HEK293T (cell line): ENCODE results near the gene TIFAB.
A peak's percentile ranks its signal among the peaks of the same experiment; 100 is the strongest.

Experiments
- CTCF ChIA-PET: fragments of 350-600 bp; formaldehyde crosslinking; extraction: SDS; loops from one replicate; lab custom pipeline; 2021; ENCODE audit warnings: antibody characterized with exemption, inconsistent platforms; lab: Yijun Ruan, JAX
- POLR2A ChIA-PET: fragments of 350-600 bp; formaldehyde crosslinking; extraction: SDS; loops from one replicate; lab custom pipeline; 2020; ENCODE audit warnings: antibody characterized with exemption, inconsistent platforms; lab: Yijun Ruan, JAX
- DNase-seq: peaks from one replicate; pipeline ENCODE4 v3.0.0; 2012; ENCODE audit warnings: mixed read lengths; ENCODE audit errors: extremely low spot score
- ARNT ChIP-seq: fragments of 450-650 bp; IDR thresholded peaks from 2 replicates; pipeline ENCODE4 v1.6.1; 2017; ENCODE audit warnings: mild to moderate bottlenecking
- BHLHE40 ChIP-seq: fragments of 450-650 bp; IDR thresholded peaks from 2 replicates; pipeline ENCODE4 v1.6.1; 2016; ENCODE audit warnings: mild to moderate bottlenecking, moderate library complexity, borderline replicate concordance
- CTBP1 ChIP-seq: fragments of 450-650 bp; IDR thresholded peaks from 2 replicates; pipeline ENCODE4 v1.6.1; 2016; ENCODE audit warnings: borderline replicate concordance
- ELF4 ChIP-seq: fragments of 450-650 bp; IDR thresholded peaks from 2 replicates; pipeline ENCODE4 v1.6.1; 2017; ENCODE audit warnings: antibody characterized with exemption
- FOXA1 ChIP-seq: fragments of 450-650 bp; IDR thresholded peaks from 2 replicates; pipeline ENCODE4 v1.6.1; 2016; ENCODE audit warnings: mild to moderate bottlenecking
- FOXK2 ChIP-seq: fragments of 450-650 bp; IDR thresholded peaks from 2 replicates; pipeline ENCODE4 v1.6.1; 2016; ENCODE audit warnings: mild to moderate bottlenecking
- FOXM1 ChIP-seq: fragments of 450-650 bp; IDR thresholded peaks from 2 replicates; pipeline ENCODE4 v1.6.1; 2017; ENCODE audit warnings: mild to moderate bottlenecking, borderline replicate concordance
- HDGF ChIP-seq: fragments of 450-650 bp; IDR thresholded peaks from 2 replicates; pipeline ENCODE4 v1.6.1; 2017; ENCODE audit warnings: antibody characterized with exemption, borderline replicate concordance
- L3MBTL2 ChIP-seq: fragments of 450-650 bp; conservative IDR thresholded peaks from 2 replicates; pipeline ENCODE4 v1.6.1; 2016; ENCODE audit warnings: mild to moderate bottlenecking
- LEF1 ChIP-seq: fragments of 450-650 bp; IDR thresholded peaks from 2 replicates; pipeline ENCODE4 v1.6.1; 2017; ENCODE audit warnings: mild to moderate bottlenecking, borderline replicate concordance
- NFRKB ChIP-seq: fragments of 450-650 bp; IDR thresholded peaks from 2 replicates; pipeline ENCODE4 v1.6.1; 2016; ENCODE audit warnings: mild to moderate bottlenecking, moderate library complexity
- PKNOX1 ChIP-seq: fragments of 450-650 bp; IDR thresholded peaks from 2 replicates; pipeline ENCODE4 v1.6.1; 2016
- SP1 ChIP-seq: fragments of 450-650 bp; IDR thresholded peaks from 2 replicates; pipeline ENCODE4 v1.6.1; 2017
- SUZ12 ChIP-seq: fragments of 450-650 bp; IDR thresholded peaks from 2 replicates; pipeline ENCODE4 v1.6.1; 2016; ENCODE audit warnings: mild to moderate bottlenecking
- TARDBP ChIP-seq: fragments of 450-650 bp; IDR thresholded peaks from 2 replicates; pipeline ENCODE4 v1.6.1; 2016
- ZNF384 ChIP-seq: fragments of 450-650 bp; IDR thresholded peaks from 2 replicates; pipeline ENCODE4 v1.6.1; 2016

Gene TIFAB

GRCh38 chr5:135458356-135458755 is 6.2 kb upstream of the TIFAB start:
- ChIA-PET CTCF (interaction anchor here (0.6 to 12.0 kb wide), 15 partner anchors 8 to 374 kb away, joined by 3 to 450 read pairs (median 6); no protein-coding TSS in a partner anchor), POLR2A (interaction anchor here (1.2 to 1.9 kb wide), 2 partner anchors 93 to 96 kb away, joined by 3 to 4 read pairs; no protein-coding TSS in a partner anchor)
- TF ChIP-seq TARDBP (no peak), FOXK2 (no peak), SUZ12 (no peak), FOXA1 (no peak), CTBP1 (no peak), HDGF (no peak), ZNF384 (no peak), NFRKB (no peak), LEF1 (no peak), L3MBTL2 (no peak), ARNT (no peak), PKNOX1 (no peak), BHLHE40 (no peak), FOXM1 (no peak), ELF4 (no peak), SP1 (no peak)
- DNase-seq, result no peak

- ChIA-PET POLR2A (interaction anchor here (0.8 to 1.9 kb wide), 4 partner anchors 9 to 96 kb away, joined by 3 to 5 read pairs (median 4); no protein-coding TSS in a partner anchor), CTCF (interaction anchor here (0.6 to 12.0 kb wide), 27 partner anchors 8 to 918 kb away, joined by 3 to 450 read pairs (median 4); no protein-coding TSS in a partner anchor)
- TF ChIP-seq NFRKB (no peak), HDGF (no peak), PKNOX1 (no peak), L3MBTL2 (no peak), CTBP1 (no peak), TARDBP (no peak), LEF1 (no peak), ELF4 (no peak), FOXA1 (no peak), SUZ12 (no peak), ARNT (no peak), BHLHE40 (no peak)
- peak; percentile 83 for DNase-seq
Measured at GRCh38 chr5:135457424-135458071, 5.4 kb upstream of the TIFAB start.

GRCh38 chr5:135456238-135457099 is 4.3 kb upstream of the TIFAB start:
- ChIA-PET CTCF (interaction anchor here (1.0 to 12.0 kb wide), 10 partner anchors 7 to 123 kb away, joined by 4 to 450 read pairs (median 9); no protein-coding TSS in a partner anchor), POLR2A (interaction anchor here (1.6 to 1.9 kb wide), 2 partner anchors 10 to 95 kb away, joined by 4 to 5 read pairs; no protein-coding TSS in a partner anchor)
- TF ChIP-seq SP1, result no peak
- TF ChIP-seq NFRKB, result no peak
- no peak for TF ChIP-seq ZNF384
- TF ChIP-seq CTBP1, result no peak
- no peak for TF ChIP-seq FOXM1
- no peak for TF ChIP-seq LEF1
- TF ChIP-seq BHLHE40, result no peak
- TF ChIP-seq ARNT, result no peak
- no peak for TF ChIP-seq SUZ12
- no peak for TF ChIP-seq FOXA1
- TF ChIP-seq HDGF, result no peak
- no peak for TF ChIP-seq FOXK2
- TF ChIP-seq TARDBP, result no peak
- TF ChIP-seq L3MBTL2, result no peak
- no peak for TF ChIP-seq ELF4
- TF ChIP-seq PKNOX1, result no peak
- DNase-seq, result no peak

GRCh38 chr5:135455876-135456237 is 3.7 kb upstream of the TIFAB start:
- ChIA-PET POLR2A (no interaction called here), CTCF (interaction anchor here (0.8 to 12.0 kb wide), 5 partner anchors 10 to 98 kb away, joined by 5 to 450 read pairs (median 9); no protein-coding TSS in a partner anchor)
- no peak for DNase-seq
- no peak for TF ChIP-seq FOXK2
- no peak for TF ChIP-seq ARNT
- no peak for TF ChIP-seq CTBP1
- no peak for TF ChIP-seq NFRKB
- TF ChIP-seq FOXA1, result no peak
- no peak for TF ChIP-seq SP1
- no peak for TF ChIP-seq PKNOX1
- TF ChIP-seq ZNF384, result no peak
- no peak for TF ChIP-seq LEF1
- no peak for TF ChIP-seq SUZ12
- TF ChIP-seq FOXM1, result no peak
- TF ChIP-seq BHLHE40, result no peak
- TF ChIP-seq ELF4, result no peak
- TF ChIP-seq TARDBP, result no peak
- TF ChIP-seq HDGF, result no peak
- no peak for TF ChIP-seq L3MBTL2
